ENCODE measurements around the gene ZNF571.

GRCh38 chr19:37635076-37636056, 40.8 kb upstream of the ZNF571 start:
- no peak for TF ChIP-seq ZBTB11 (tag by site-specific recombination; conservative IDR thresholded peaks at IDR 0.05; ENCODE audit: low read depth)
- TF ChIP-seq, protein P1, sequence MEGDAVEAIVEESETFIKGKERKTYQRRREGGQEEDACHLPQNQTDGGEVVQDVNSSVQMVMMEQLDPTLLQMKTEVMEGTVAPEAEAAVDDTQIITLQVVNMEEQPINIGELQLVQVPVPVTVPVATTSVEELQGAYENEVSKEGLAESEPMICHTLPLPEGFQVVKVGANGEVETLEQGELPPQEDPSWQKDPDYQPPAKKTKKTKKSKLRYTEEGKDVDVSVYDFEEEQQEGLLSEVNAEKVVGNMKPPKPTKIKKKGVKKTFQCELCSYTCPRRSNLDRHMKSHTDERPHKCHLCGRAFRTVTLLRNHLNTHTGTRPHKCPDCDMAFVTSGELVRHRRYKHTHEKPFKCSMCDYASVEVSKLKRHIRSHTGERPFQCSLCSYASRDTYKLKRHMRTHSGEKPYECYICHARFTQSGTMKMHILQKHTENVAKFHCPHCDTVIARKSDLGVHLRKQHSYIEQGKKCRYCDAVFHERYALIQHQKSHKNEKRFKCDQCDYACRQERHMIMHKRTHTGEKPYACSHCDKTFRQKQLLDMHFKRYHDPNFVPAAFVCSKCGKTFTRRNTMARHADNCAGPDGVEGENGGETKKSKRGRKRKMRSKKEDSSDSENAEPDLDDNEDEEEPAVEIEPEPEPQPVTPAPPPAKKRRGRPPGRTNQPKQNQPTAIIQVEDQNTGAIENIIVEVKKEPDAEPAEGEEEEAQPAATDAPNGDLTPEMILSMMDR (tag by site-specific recombination; IDR thresholded peaks at IDR 0.05), result no peak
- no peak for TF ChIP-seq YY1 (tag by site-specific recombination; IDR thresholded peaks at IDR 0.05)

All from HEK293 (cell line).